H1 (cell line): ENCODE results near the gene LRRK1. TPM values are rescaled to one million over a fixed set of nuclear protein-coding genes. Genes with fewer than 3 reads are reported as not detected.

Source experiments
- RBBP5 ChIP-seq: IDR thresholded peaks from 2 replicates; pipeline ENCODE4 v1.7.1; 2012; ENCODE audit warnings: low read depth, mild to moderate bottlenecking, inconsistent platforms, low read length, moderate library complexity, borderline replicate concordance
- polyA plus RNA-seq, 7 experiments: library from polyadenylated mRNA; depleted of rRNA in 3 of 7; stranded (reverse) in 5 of 7; unstranded in 2 of 7; fragments of >200 nt in 5 of 7; fragments of 200-250 nt in 2 of 7; gene quantifications; 1 replicate in 5 of 7; 2 replicates in 1 of 7; 4 replicates in 1 of 7; pipeline versions ENCODE4 v1.2.1 to v1.2.3, GENCODE V29; 2011 to 2013; ENCODE audit warnings: missing spikeins in 2 of 7, mixed read lengths in 2 of 7
- total RNA-seq: library from RNA; stranded (reverse); fragmentation: NEBNext Ultra II Directional; extraction: Animal tissue kit (Norgen Biotek cat#: 25700); gene quantifications from 2 replicates; pipeline ENCODE4 v1.2.1, GENCODE V29; 2021
- TF ChIP-seq, protein P1 (sequence below): fragments of 300-600 bp; sonication (generic); IDR thresholded peaks from 2 replicates; pipeline ENCODE4 v1.7.1; 2012; ENCODE audit warnings: low read length, moderate library complexity, mild to moderate bottlenecking, inconsistent platforms; ENCODE audit not compliant: insufficient replicate concordance

LRRK1 gene
- total and polyA plus RNA-seq, 2 of the 8 experiments (the other 6 are each of a cell fraction or from before 2014, with no cell fraction given): 1.2 to 3.6 TPM

DNA sequence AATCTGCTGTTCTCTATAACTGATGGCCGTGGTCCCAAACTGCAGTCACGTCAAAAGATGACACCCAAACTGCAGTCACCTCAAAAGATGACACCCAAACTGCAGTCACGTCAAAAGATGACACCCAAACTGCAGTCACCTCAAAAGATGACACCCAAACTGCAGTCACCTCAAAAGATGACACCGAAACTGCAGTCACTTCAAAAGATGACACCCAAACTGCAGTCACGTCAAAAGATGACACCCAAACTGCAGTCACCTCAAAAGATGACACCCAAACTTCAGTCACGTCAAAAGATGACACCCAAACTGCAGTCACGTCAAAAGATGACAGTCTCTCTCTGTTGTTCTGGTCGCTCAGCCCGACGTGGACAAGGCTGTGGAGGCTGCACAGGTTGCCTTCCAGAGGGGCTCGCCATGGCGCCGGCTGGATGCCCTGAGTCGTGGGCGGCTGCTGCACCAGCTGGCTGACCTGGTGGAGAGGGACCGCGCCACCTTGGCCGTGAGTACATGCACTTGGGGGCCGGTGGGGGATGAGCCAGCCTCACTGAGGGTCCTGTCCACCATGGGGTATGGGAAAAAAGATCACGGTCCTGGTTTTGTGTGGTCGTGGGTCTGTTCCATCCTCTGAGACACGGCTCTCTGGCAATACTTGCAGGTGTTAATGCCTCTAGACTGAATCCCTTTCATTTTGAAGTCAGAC, 31.8 kb upstream of the LRRK1 start (continued):
- TF ChIP-seq, protein P1, sequence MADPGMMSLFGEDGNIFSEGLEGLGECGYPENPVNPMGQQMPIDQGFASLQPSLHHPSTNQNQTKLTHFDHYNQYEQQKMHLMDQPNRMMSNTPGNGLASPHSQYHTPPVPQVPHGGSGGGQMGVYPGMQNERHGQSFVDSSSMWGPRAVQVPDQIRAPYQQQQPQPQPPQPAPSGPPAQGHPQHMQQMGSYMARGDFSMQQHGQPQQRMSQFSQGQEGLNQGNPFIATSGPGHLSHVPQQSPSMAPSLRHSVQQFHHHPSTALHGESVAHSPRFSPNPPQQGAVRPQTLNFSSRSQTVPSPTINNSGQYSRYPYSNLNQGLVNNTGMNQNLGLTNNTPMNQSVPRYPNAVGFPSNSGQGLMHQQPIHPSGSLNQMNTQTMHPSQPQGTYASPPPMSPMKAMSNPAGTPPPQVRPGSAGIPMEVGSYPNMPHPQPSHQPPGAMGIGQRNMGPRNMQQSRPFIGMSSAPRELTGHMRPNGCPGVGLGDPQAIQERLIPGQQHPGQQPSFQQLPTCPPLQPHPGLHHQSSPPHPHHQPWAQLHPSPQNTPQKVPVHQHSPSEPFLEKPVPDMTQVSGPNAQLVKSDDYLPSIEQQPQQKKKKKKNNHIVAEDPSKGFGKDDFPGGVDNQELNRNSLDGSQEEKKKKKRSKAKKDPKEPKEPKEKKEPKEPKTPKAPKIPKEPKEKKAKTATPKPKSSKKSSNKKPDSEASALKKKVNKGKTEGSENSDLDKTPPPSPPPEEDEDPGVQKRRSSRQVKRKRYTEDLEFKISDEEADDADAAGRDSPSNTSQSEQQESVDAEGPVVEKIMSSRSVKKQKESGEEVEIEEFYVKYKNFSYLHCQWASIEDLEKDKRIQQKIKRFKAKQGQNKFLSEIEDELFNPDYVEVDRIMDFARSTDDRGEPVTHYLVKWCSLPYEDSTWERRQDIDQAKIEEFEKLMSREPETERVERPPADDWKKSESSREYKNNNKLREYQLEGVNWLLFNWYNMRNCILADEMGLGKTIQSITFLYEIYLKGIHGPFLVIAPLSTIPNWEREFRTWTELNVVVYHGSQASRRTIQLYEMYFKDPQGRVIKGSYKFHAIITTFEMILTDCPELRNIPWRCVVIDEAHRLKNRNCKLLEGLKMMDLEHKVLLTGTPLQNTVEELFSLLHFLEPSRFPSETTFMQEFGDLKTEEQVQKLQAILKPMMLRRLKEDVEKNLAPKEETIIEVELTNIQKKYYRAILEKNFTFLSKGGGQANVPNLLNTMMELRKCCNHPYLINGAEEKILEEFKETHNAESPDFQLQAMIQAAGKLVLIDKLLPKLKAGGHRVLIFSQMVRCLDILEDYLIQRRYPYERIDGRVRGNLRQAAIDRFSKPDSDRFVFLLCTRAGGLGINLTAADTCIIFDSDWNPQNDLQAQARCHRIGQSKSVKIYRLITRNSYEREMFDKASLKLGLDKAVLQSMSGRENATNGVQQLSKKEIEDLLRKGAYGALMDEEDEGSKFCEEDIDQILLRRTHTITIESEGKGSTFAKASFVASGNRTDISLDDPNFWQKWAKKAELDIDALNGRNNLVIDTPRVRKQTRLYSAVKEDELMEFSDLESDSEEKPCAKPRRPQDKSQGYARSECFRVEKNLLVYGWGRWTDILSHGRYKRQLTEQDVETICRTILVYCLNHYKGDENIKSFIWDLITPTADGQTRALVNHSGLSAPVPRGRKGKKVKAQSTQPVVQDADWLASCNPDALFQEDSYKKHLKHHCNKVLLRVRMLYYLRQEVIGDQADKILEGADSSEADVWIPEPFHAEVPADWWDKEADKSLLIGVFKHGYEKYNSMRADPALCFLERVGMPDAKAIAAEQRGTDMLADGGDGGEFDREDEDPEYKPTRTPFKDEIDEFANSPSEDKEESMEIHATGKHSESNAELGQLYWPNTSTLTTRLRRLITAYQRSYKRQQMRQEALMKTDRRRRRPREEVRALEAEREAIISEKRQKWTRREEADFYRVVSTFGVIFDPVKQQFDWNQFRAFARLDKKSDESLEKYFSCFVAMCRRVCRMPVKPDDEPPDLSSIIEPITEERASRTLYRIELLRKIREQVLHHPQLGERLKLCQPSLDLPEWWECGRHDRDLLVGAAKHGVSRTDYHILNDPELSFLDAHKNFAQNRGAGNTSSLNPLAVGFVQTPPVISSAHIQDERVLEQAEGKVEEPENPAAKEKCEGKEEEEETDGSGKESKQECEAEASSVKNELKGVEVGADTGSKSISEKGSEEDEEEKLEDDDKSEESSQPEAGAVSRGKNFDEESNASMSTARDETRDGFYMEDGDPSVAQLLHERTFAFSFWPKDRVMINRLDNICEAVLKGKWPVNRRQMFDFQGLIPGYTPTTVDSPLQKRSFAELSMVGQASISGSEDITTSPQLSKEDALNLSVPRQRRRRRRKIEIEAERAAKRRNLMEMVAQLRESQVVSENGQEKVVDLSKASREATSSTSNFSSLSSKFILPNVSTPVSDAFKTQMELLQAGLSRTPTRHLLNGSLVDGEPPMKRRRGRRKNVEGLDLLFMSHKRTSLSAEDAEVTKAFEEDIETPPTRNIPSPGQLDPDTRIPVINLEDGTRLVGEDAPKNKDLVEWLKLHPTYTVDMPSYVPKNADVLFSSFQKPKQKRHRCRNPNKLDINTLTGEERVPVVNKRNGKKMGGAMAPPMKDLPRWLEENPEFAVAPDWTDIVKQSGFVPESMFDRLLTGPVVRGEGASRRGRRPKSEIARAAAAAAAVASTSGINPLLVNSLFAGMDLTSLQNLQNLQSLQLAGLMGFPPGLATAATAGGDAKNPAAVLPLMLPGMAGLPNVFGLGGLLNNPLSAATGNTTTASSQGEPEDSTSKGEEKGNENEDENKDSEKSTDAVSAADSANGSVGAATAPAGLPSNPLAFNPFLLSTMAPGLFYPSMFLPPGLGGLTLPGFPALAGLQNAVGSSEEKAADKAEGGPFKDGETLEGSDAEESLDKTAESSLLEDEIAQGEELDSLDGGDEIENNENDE: no peak
- TF ChIP-seq RBBP5: no peak
